Panc1 (cell line): ENCODE measurements around the gene CDH10. TPM values are rescaled to one million over a fixed set of nuclear protein-coding genes. Genes with fewer than 3 reads are reported as not detected.

ENCODE experiments used
- ATAC-seq: fragments of 200-7000 bp; cut with Tn5 transposase; 2 replicates; pipeline ENCODE4 v1.9.1; 2020; ENCODE audit warnings: mild to moderate bottlenecking, moderate library complexity
- BruUV-seq: library from RNA; stranded (reverse); fragments of 400-500 nt; replicated peaks from 2 replicates; lab custom pipeline; 2021; lab: Mats Ljungman, UMichigan
- CTCF ChIA-PET: fragments of 300-600 bp; sonication (Branson Sonifier 250); formaldehyde crosslinking; loops from one replicate; lab custom pipeline; 2022; ENCODE audit warnings: antibody characterized with exemption; lab: Charles Lee
- POLR2A ChIA-PET: fragments of 300-600 bp; sonication (Branson Sonifier 250); formaldehyde crosslinking; loops from one replicate; lab custom pipeline; 2022; ENCODE audit warnings: antibody characterized with exemption; lab: Charles Lee
- DNase-seq: peaks from one replicate; pipeline ENCODE4 v3.0.0-alpha.2; 2010; ENCODE audit warnings: low read depth, low spot score
- H3K27ac ChIP-seq: 2 replicates; pipeline ENCODE4 v1.5.1; 2011; ENCODE audit warnings: mild to moderate bottlenecking, low read length, inconsistent platforms
- H3K27me3 ChIP-seq: fragments of 200-500 bp; sonication (Bioruptor generic); 2 replicates; pipeline ENCODE4 v1.6.0; 2014; ENCODE audit warnings: low read length, inconsistent platforms; ENCODE audit not compliant: control insufficient read depth, insufficient read depth
- H3K36me3 ChIP-seq: fragments of 200-500 bp; sonication (Bioruptor generic); 2 replicates; pipeline ENCODE4 v1.5.1; 2014; ENCODE audit warnings: inconsistent platforms, mild to moderate bottlenecking, low read length, moderate library complexity; ENCODE audit not compliant: control insufficient read depth, insufficient read depth
- H3K4me1 ChIP-seq: 2 replicates; pipeline ENCODE4 v1.5.1; 2011; ENCODE audit warnings: inconsistent platforms, mild to moderate bottlenecking, low read length, moderate library complexity; ENCODE audit not compliant: control insufficient read depth, insufficient read depth
- H3K4me3 ChIP-seq, 2 experiments: 2 replicates each; pipeline ENCODE4 v1.5.1; 2011 to 2012; ENCODE audit warnings: low read depth in 2 of 2, low read length in 2 of 2, mild to moderate bottlenecking in 2 of 2, inconsistent platforms in 1 of 2, moderate library complexity in 1 of 2
- H3K9me3 ChIP-seq: fragments of 200-500 bp; sonication (Bioruptor generic); 2 replicates; pipeline ENCODE4 v1.5.1; 2014; ENCODE audit warnings: low read depth, mild to moderate bottlenecking, inconsistent platforms, low read length, moderate library complexity; ENCODE audit not compliant: control insufficient read depth, insufficient read depth
- CTCF ChIP-seq: fragments of 450-650 bp; IDR thresholded peaks from 2 replicates; pipeline ENCODE4 v1.5.1; 2017; ENCODE audit warnings: mild to moderate bottlenecking
- POLR2AphosphoS5 ChIP-seq: IDR thresholded peaks from 2 replicates; pipeline ENCODE4 v1.6.1; 2012; ENCODE audit warnings: mild to moderate bottlenecking, low read depth, low read length, moderate library complexity
- REST ChIP-seq, 2 experiments: IDR thresholded peaks; 2 replicates each; pipeline ENCODE4 v1.6.1; 2011 to 2012; ENCODE audit warnings: low read depth in 2 of 2, control low read depth in 1 of 2, low read length in 1 of 2, mild to moderate bottlenecking in 1 of 2, moderate library complexity in 1 of 2; ENCODE audit not compliant: insufficient read depth in 1 of 2
- SIN3A ChIP-seq: IDR thresholded peaks from 2 replicates; pipeline ENCODE4 v1.6.1; 2012; ENCODE audit warnings: low read depth, mild to moderate bottlenecking, low read length, moderate library complexity, borderline replicate concordance; ENCODE audit not compliant: insufficient read depth
- TCF7L2 ChIP-seq: IDR thresholded peaks from 2 replicates; pipeline ENCODE4 v1.6.1; 2011; ENCODE audit warnings: mild to moderate bottlenecking, low read depth, low read length, inconsistent platforms
- in situ Hi-C: cut with HindIII; loops from 2 replicates; pipeline ENCODE4 v1.10.0; 2016; ENCODE audit warnings: low sequenced_read_pairs, low pct_unique_long_range_greater_than_20kb
- intact Hi-C: fragments of 100-400 bp; cut with micrococcal nuclease; formaldehyde crosslinking; loops from one replicate; pipeline ENCODE4 v1.10.0; 2022; ENCODE audit not compliant: unreplicated experiment
- total RNA-seq: library from RNA; stranded (reverse); gene quantifications from one replicate; pipeline ENCODE4 v1.2.1, GENCODE V29; 2021; ENCODE audit not compliant: unreplicated experiment

Gene CDH10
- total RNA-seq, 1 experiment from 2014 or later, result 0.72 TPM

GRCh38 chr5:24624872-24625271 is 19.9 kb downstream of the CDH10 start:
- no peak overlapping the region for H3K27ac ChIP-seq
- in situ Hi-C loops (no loop called here), intact Hi-C loops (no loop called here)
- TF ChIP-seq TCF7L2, result no peak
- TF ChIP-seq SIN3A, result no peak
- TF ChIP-seq POLR2AphosphoS5, result no peak
- no peak for TF ChIP-seq REST (IDR thresholded peaks at IDR 0.05; ENCODE audit: insufficient read depth in 1 of 2, low read depth in 2 of 2, low read length in 1 of 2)
- no peak for TF ChIP-seq CTCF
- H3K27me3 ChIP-seq, result no peaks in the 10 kb centered on the region
- BruUV-seq, result no TSS peak
- ChIA-PET POLR2A (no interaction called here), CTCF (no interaction called here)
- ATAC-seq (no peak), DNase-seq (no peak)
- H3K4me3 ChIP-seq, result no peak overlapping the region
- no peaks in the 10 kb centered on the region for H3K36me3 ChIP-seq
- no peaks in the 10 kb centered on the region for H3K4me1 ChIP-seq
- no peaks in the 10 kb centered on the region for H3K9me3 ChIP-seq

GRCh38 chr5:24623624-24624023 is 21.2 kb downstream of the CDH10 start:
- no peaks in the 10 kb centered on the region for H3K4me1 ChIP-seq
- in situ Hi-C loops (no loop called here), intact Hi-C loops (no loop called here)
- ATAC-seq (no peak), DNase-seq (no peak)
- no peaks in the 10 kb centered on the region for H3K27me3 ChIP-seq
- no peaks in the 10 kb centered on the region for H3K9me3 ChIP-seq
- no peaks in the 10 kb centered on the region for H3K36me3 ChIP-seq
- ChIA-PET CTCF (no interaction called here), POLR2A (no interaction called here)
- TF ChIP-seq SIN3A (no peak), TCF7L2 (no peak), CTCF (no peak), REST (IDR thresholded peaks at IDR 0.05; ENCODE audit: insufficient read depth in 1 of 2, low read depth in 2 of 2, low read length in 1 of 2) (no peak), POLR2AphosphoS5 (no peak)
- no TSS peak for BruUV-seq
- no peak overlapping the region for H3K27ac ChIP-seq
- no peak overlapping the region for H3K4me3 ChIP-seq
